H9 (cell line): ENCODE results near the gene UBIAD1. TPM values are rescaled to one million over a fixed set of nuclear protein-coding genes. Genes with fewer than 3 reads are reported as not detected.

ENCODE experiments used
- DNase-seq: peaks from one replicate; pipeline ENCODE4 v3.0.0-alpha.2; 2017
- H2AFZ ChIP-seq: one replicate; pipeline ENCODE4 v1.6.1; 2013; ENCODE audit warnings: mild to moderate bottlenecking, low read length, control low read depth, moderate library complexity
- H2AK5ac ChIP-seq: 2 replicates; pipeline ENCODE4 v1.6.1; 2013; ENCODE audit warnings: low read length, control low read depth, mixed read lengths; ENCODE audit not compliant: insufficient read length
- H2BK120ac ChIP-seq: one replicate; pipeline ENCODE4 v1.6.1; 2013; ENCODE audit warnings: low read depth, mild to moderate bottlenecking, low read length, control low read depth, inconsistent platforms; ENCODE audit not compliant: poor library complexity, severe bottlenecking
- H2BK12ac ChIP-seq: 2 replicates; pipeline ENCODE4 v1.6.1; 2013; ENCODE audit warnings: low read length, control low read depth, mixed read lengths, low read depth; ENCODE audit not compliant: insufficient read length
- H2BK15ac ChIP-seq: 2 replicates; pipeline ENCODE4 v1.6.1; 2013; ENCODE audit warnings: low read depth, low read length, control low read depth
- H2BK20ac ChIP-seq: one replicate; pipeline ENCODE4 v1.6.1; 2013; ENCODE audit warnings: low read depth, mild to moderate bottlenecking, low read length, control low read depth, inconsistent platforms; ENCODE audit not compliant: poor library complexity, severe bottlenecking
- H2BK5ac ChIP-seq: 2 replicates; pipeline ENCODE4 v1.6.1; 2013; ENCODE audit warnings: low read length, control low read depth, mixed read lengths; ENCODE audit not compliant: insufficient read length
- H3K14ac ChIP-seq: 2 replicates; pipeline ENCODE4 v1.6.1; 2013; ENCODE audit warnings: low read length, control low read depth; ENCODE audit not compliant: insufficient read depth
- H3K18ac ChIP-seq: 2 replicates; pipeline ENCODE4 v1.6.1; 2013; ENCODE audit warnings: low read depth, mild to moderate bottlenecking, mixed read lengths, low read length, control low read depth; ENCODE audit not compliant: insufficient read length
- H3K23ac ChIP-seq: 2 replicates; pipeline ENCODE4 v1.6.1; 2013; ENCODE audit warnings: low read length, control low read depth, mixed read lengths, low read depth; ENCODE audit not compliant: insufficient read length
- H3K23me2 ChIP-seq: 2 replicates; pipeline ENCODE4 v1.6.1; 2013; ENCODE audit warnings: low read depth, mild to moderate bottlenecking, mixed read lengths, low read length, control low read depth; ENCODE audit not compliant: insufficient read length, poor library complexity, severe bottlenecking
- H3K27ac ChIP-seq: 2 replicates; pipeline ENCODE4 v1.5.1; 2013; ENCODE audit warnings: low read length, control low read depth, mixed read lengths, low read depth; ENCODE audit not compliant: insufficient read length
- H3K27me3 ChIP-seq: 2 replicates; pipeline ENCODE4 v1.6.1; 2013; ENCODE audit warnings: low read length, control low read depth, inconsistent platforms; ENCODE audit not compliant: insufficient read depth
- H3K4ac ChIP-seq: 2 replicates; pipeline ENCODE4 v1.6.1; 2013; ENCODE audit warnings: low read depth, mild to moderate bottlenecking, control low read depth, inconsistent platforms, low read length, moderate library complexity
- H3K4me1 ChIP-seq: 2 replicates; pipeline ENCODE4 v1.6.1; 2013; ENCODE audit warnings: low read length, control low read depth, inconsistent platforms; ENCODE audit not compliant: insufficient read depth
- H3K4me2 ChIP-seq: 2 replicates; pipeline ENCODE4 v1.6.1; 2013; ENCODE audit warnings: low read length, control low read depth, mixed read lengths; ENCODE audit not compliant: insufficient read length, insufficient read depth
- H3K56ac ChIP-seq: 2 replicates; pipeline ENCODE4 v1.6.1; 2013; ENCODE audit warnings: low read depth, mild to moderate bottlenecking, mixed read lengths, low read length, control low read depth; ENCODE audit not compliant: insufficient read length
- H3K79me1 ChIP-seq: 2 replicates; pipeline ENCODE4 v1.6.1; 2013; ENCODE audit warnings: low read depth, mild to moderate bottlenecking, moderate library complexity, low read length, control low read depth, inconsistent platforms; ENCODE audit not compliant: insufficient read depth, poor library complexity, severe bottlenecking
- H3K79me2 ChIP-seq: 2 replicates; pipeline ENCODE4 v1.6.1; 2013; ENCODE audit warnings: low read length, control low read depth, inconsistent platforms; ENCODE audit not compliant: insufficient read depth
- H3K9ac ChIP-seq: 2 replicates; pipeline ENCODE4 v1.6.1; 2013; ENCODE audit warnings: low read length, control low read depth, mixed read lengths; ENCODE audit not compliant: insufficient read length; ENCODE audit errors: extremely low read depth
- H3K9me3 ChIP-seq: one replicate; pipeline ENCODE4 v1.6.1; 2013; ENCODE audit warnings: low read depth, low read length, inconsistent platforms; ENCODE audit not compliant: control insufficient read depth
- H3T11ph ChIP-seq: one replicate; pipeline ENCODE4 v1.6.1; 2013; ENCODE audit warnings: mild to moderate bottlenecking, low read length, control low read depth, inconsistent platforms
- H4K20me1 ChIP-seq: one replicate; pipeline ENCODE4 v1.6.1; 2013; ENCODE audit not compliant: control insufficient read depth, insufficient read length, insufficient read depth
- H4K5ac ChIP-seq: 2 replicates; pipeline ENCODE4 v1.6.1; 2013; ENCODE audit warnings: low read depth, mild to moderate bottlenecking, mixed read lengths, low read length, control low read depth; ENCODE audit not compliant: insufficient read length
- H4K8ac ChIP-seq: replicated peaks from 2 replicates; pipeline ENCODE4 v1.6.1; 2013; ENCODE audit warnings: low read length, control low read depth, mixed read lengths, low read depth; ENCODE audit not compliant: insufficient read length
- H4K91ac ChIP-seq: 2 replicates; pipeline ENCODE4 v1.6.1; 2013; ENCODE audit warnings: low read depth, mild to moderate bottlenecking, moderate library complexity, mixed read lengths, low read length, control low read depth; ENCODE audit not compliant: insufficient read length
- H3K27ac Mint-ChIP-seq, 3 experiments: 2 replicates in 2 of 3; 3 replicates in 1 of 3; pipeline ENCODE4 v1.8.0; 2020 to 2021; ENCODE audit warnings: mixed read lengths in 3 of 3, mild to moderate bottlenecking in 1 of 3, moderate library complexity in 1 of 3
- H3K27me3 Mint-ChIP-seq: 2 replicates; pipeline ENCODE4 v1.8.0; 2021; ENCODE audit warnings: low read depth, mild to moderate bottlenecking, moderate library complexity, mixed read lengths
- H3K36me3 Mint-ChIP-seq, 3 experiments: 2 replicates in 2 of 3; 3 replicates in 1 of 3; pipeline ENCODE4 v1.8.0; 2020 to 2021; ENCODE audit warnings: low read depth in 3 of 3, mixed read lengths in 3 of 3; ENCODE audit not compliant: insufficient read depth in 1 of 3
- H3K4me1 Mint-ChIP-seq, 2 experiments: 2 replicates each; pipeline ENCODE4 v1.8.0; 2020; ENCODE audit warnings: mixed read lengths in 2 of 2
- H3K4me3 Mint-ChIP-seq, 2 experiments: 2 replicates in 1 of 2; 3 replicates in 1 of 2; pipeline ENCODE4 v1.8.0; 2020 to 2021; ENCODE audit warnings: mild to moderate bottlenecking in 2 of 2, mixed read lengths in 2 of 2, moderate library complexity in 1 of 2
- H3K9me3 Mint-ChIP-seq, 2 experiments: 2 replicates in 1 of 2; 3 replicates in 1 of 2; pipeline ENCODE4 v1.8.0; 2020; ENCODE audit warnings: mild to moderate bottlenecking in 2 of 2, mixed read lengths in 2 of 2, moderate library complexity in 1 of 2
- WGBS: extraction: QIAGEN DNeasy Blood & Tissue Kit; methylation state at CpG from one replicate; pipeline ENCODE4 v1.1.7; 2013; ENCODE audit warnings: missing lambda C conversion rate, low lambda C conversion rate, mixed read lengths; ENCODE audit not compliant: insufficient read length; ENCODE audit errors: extremely low coverage; 5-methylcytosine and 5-hydroxymethylcytosine counted together
- total RNA-seq: library from RNA; stranded (reverse); gene quantifications from 2 replicates; pipeline ENCODE4 v1.2.1, GENCODE V29; 2021
- TF ChIP-seq, protein P1 (sequence below): fragments of 200-600 bp; sonication (generic); conservative IDR thresholded peaks from 3 replicates; pipeline ENCODE4 v1.8.0; 2021; ENCODE audit warnings: antibody characterized with exemption, mild to moderate bottlenecking

The UBIAD1 gene
- total RNA-seq, 1 experiment from 2014 or later = 30.2 TPM

DNA sequence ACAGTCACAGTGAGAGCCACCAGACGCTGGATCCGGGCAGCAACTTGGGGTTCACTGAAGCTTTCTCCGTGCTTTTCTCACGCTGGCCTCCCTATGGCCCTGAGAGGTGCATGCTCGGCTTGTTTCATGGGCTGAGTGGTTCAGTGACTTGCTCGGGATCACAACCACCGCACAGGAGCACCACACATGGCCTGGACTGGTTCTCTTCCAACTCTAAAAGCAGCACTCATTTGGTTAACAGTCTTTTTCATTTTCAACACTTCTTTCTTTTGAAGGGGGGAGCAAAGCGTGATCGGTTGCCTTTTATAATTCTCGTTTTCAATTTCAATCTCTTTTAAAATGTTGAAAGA, 26.2 kb downstream of the UBIAD1 start:
- H3K27me3 ChIP-seq = no peaks in the 10 kb centered on the region
- no CpG with 5 or more reads among the region's 10 CpGs for WGBS

More for the DNA sequence above, 26.2 kb downstream of the UBIAD1 start:
- Histone ChIP-seq H2AK5ac (no peak overlapping the region), H4K20me1 (no peaks in the 10 kb centered on the region), H3K9me3 (no peaks in the 10 kb centered on the region), H2AFZ (no peak overlapping the region), H3K4me1 (no peaks in the 10 kb centered on the region; the same call in 1 of the 2 replicates), H2BK120ac (no peak overlapping the region), H4K5ac (no peak overlapping the region), H3K23me2 (no peaks in the 10 kb centered on the region), H3K23ac (no peak overlapping the region), H3K79me1 (no peaks in the 10 kb centered on the region), H3K14ac (no peak overlapping the region), H4K8ac (no peak overlapping the region), H3K79me2 (no peaks in the 10 kb centered on the region), H2BK20ac (no peak overlapping the region), H2BK5ac (no peak overlapping the region), H3K27ac (peak overlapping the region; percentile 10), H3K4me2 (no peak overlapping the region), H3K18ac (no peak overlapping the region), H3K4ac (no peak overlapping the region), H3K9ac (no peak overlapping the region), H2BK15ac (no peak overlapping the region), H4K91ac (no peak overlapping the region), H2BK12ac (no peak overlapping the region), H3T11ph (no peak overlapping the region), H3K56ac (no peak overlapping the region)
- no peak overlapping the region for H3K4me3 Mint-ChIP-seq
- no peaks in the 10 kb centered on the region for H3K9me3 Mint-ChIP-seq
- DNase-seq = no peak
- peaks cover 12 to 16% of the 10 kb centered on the region in 2 experiments for H3K4me1 Mint-ChIP-seq
- TF ChIP-seq, protein P1, sequence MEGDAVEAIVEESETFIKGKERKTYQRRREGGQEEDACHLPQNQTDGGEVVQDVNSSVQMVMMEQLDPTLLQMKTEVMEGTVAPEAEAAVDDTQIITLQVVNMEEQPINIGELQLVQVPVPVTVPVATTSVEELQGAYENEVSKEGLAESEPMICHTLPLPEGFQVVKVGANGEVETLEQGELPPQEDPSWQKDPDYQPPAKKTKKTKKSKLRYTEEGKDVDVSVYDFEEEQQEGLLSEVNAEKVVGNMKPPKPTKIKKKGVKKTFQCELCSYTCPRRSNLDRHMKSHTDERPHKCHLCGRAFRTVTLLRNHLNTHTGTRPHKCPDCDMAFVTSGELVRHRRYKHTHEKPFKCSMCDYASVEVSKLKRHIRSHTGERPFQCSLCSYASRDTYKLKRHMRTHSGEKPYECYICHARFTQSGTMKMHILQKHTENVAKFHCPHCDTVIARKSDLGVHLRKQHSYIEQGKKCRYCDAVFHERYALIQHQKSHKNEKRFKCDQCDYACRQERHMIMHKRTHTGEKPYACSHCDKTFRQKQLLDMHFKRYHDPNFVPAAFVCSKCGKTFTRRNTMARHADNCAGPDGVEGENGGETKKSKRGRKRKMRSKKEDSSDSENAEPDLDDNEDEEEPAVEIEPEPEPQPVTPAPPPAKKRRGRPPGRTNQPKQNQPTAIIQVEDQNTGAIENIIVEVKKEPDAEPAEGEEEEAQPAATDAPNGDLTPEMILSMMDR = no peak
- H3K27ac Mint-ChIP-seq = peak overlapping the region in 2 of 3 experiments; percentile 84 to 94; a peak in 4 of 7 replicates
- H3K36me3 Mint-ChIP-seq = peaks cover 10 to 20% (median 11%) of the 10 kb centered on the region in 3 experiments; a peak in 6 of 7 replicates
- H3K27me3 Mint-ChIP-seq = no peaks in the 10 kb centered on the region
